Activated CD4-positive, alpha-beta T cell treated with anti-CD3 and anti-CD28 coated beads for 1 hour (primary cell): Measurements from ENCODE around the gene HVCN1.
A peak's percentile ranks its signal among the peaks of the same experiment; 100 is the strongest.
"Not testable (repeated sequence)": the region's sequence is repeated elsewhere in the genome, so short reads cannot be mapped to it uniquely, and the experiment has no call there.

Source experiments
- DNase-seq: peaks from one replicate; pipeline ENCODE4 v3.0.0-alpha.2; 2020

Gene HVCN1

GRCh38 chr12:110661337-110661972, 27.5 kb downstream of the HVCN1 start:
- peak; percentile 11 for DNase-seq

GRCh38 chr12:110658878-110659277, 30.0 kb downstream of the HVCN1 start:
- DNase-seq: no peak

GRCh38 chr12:110658242-110658641, 30.7 kb downstream of the HVCN1 start:
- no peak for DNase-seq

GRCh38 chr12:110657747-110658146, 31.2 kb downstream of the HVCN1 start:
- no peak for DNase-seq

GRCh38 chr12:110656071-110656655, 32.8 kb downstream of the HVCN1 start:
- no peak for DNase-seq

GRCh38 chr12:110654238-110654637, 34.7 kb downstream of the HVCN1 start:
- not testable (repeated sequence) for DNase-seq

- DNase-seq: no peak
Observed at GRCh38 chr12:110649341-110649847, 39.5 kb downstream of the HVCN1 start.

GRCh38 chr12:110647631-110648040, 41.3 kb downstream of the HVCN1 start:
- no peak for DNase-seq

- DNase-seq: no peak
Observed at GRCh38 chr12:110641521-110641920, 47.4 kb downstream of the HVCN1 start.

- DNase-seq: no peak
Observed at GRCh38 chr12:110640275-110641025, 48.5 kb downstream of the HVCN1 start.

- DNase-seq: no peak
Observed at GRCh38 chr12:110639336-110640141, 49.4 kb downstream of the HVCN1 start.

- DNase-seq: no peak
Observed at GRCh38 chr12:110638796-110639195, 50.1 kb downstream of the HVCN1 start.

- DNase-seq: no peak
Observed at GRCh38 chr12:110637869-110638441, 51.0 kb downstream of the HVCN1 start.

- no peak for DNase-seq
Observed at GRCh38 chr12:110636516-110636915, 52.4 kb downstream of the HVCN1 start.

GRCh38 chr12:110635055-110635454, 53.9 kb downstream of the HVCN1 start:
- no peak for DNase-seq

- DNase-seq: no peak
Observed at GRCh38 chr12:110627500-110628195, 61.3 kb downstream of the HVCN1 start.

- DNase-seq: no peak
Observed at GRCh38 chr12:110622582-110622981, 66.3 kb downstream of the HVCN1 start.

GRCh38 chr12:110619534-110619953, 69.4 kb downstream of the HVCN1 start:
- DNase-seq: no peak

GRCh38 chr12:110616471-110617115, 72.3 kb downstream of the HVCN1 start:
- DNase-seq: no peak

- DNase-seq: no peak
Observed at GRCh38 chr12:110615171-110615570, 73.7 kb downstream of the HVCN1 start.
